HG02885 (cell line): ENCODE measurements around the gene ALDH1L1.

Source experiments
- ATAC-seq: cut with Tn5 transposase; IDR thresholded peaks from one replicate; pipeline ENCODE4 v1.9.1; 2021; ENCODE audit warnings: mild to moderate bottlenecking; ENCODE audit not compliant: unreplicated experiment, poor library complexity

ALDH1L1 gene

DNA sequence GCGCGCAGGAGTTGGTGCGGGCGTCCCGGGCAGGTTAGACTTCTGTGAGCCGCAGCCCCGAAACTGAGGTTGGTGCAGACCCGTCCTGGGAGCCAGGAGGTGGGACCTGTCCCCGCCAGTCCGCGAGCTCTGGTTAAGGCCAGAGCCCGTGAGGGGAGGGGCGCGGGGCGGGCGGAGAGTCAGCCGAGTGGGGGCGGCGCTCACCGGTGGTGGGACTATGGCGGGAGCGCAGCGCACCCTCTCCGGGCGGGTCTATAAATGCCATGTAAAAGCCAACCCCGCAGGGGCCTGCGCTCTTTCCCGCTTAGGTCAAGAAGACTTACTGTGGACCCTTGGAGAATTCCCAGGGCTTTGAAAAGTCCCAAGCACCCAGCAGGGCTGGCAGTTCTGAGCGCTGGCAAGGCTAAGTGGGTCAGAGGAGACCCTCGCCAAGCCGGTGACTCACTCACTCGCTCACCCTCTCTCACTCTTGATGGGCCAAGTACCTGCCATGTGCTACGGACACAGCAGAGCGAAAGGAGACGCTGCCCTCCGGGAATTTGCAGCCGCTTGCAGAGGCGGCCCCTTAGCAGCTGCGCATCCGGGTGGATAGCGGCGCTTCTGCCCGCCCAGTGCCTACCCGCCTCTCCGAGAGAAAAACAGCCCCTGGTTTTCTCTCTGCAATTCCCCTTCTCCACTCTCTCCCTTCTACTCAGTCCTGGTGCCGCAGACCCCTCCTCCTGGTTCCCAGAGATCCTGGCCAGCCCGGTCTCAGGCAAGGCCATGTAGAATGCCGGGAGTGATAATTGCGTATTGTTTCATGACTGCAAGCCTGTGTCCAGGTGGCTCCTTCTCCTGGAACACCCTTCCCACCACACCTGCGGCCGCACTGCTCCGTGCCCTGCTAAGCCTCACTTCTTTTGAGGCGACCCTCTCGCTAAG is at the start of gene ALDH1L1:
Gene ALDH1L1, minus strand, starts transcription at position 110 of the 921 bp plus-strand sequence. CDS start 19,607 bp downstream, outside the sequence.
- no peak for ATAC-seq

DNA sequence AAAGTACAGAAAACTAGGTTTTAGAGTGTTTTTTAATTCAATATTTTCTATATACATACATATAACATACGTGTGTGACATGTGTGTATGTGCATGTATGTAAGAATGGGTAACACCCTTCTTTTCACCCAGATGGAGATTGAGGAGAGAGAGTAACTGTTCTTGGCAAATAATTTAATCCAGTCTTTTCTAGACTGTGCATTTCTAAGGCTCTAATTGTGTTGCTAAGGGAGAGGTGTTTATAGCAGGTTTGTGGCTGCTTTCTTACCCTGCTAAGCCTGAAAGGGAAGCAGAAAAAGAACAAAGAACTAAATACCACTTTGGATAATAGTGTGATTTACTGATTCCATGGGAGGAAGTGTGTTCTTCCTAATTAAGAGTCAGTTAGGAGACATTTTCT is 46.0 kb upstream of the ALDH1L1 start:
- no peak for ATAC-seq

DNA sequence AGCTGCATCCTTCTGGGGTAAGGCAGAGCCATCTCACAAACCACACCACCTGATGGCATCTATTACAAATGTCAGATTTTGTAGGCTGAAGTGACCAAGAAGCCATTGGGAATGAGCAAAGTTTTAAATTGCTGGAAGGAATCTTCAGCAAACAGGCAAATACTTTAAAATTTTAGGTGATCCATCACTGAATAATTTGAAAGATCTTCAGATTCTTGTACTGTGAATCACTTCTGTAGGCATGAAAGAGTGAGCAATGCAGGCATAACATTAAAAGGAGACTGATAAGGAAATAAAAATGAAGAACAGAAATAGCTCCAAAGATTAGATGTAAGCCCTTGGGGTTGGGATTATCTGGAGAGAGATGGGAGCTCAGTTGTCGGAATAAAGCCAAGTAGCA is 36.0 kb upstream of the ALDH1L1 start:
- no peak for ATAC-seq

GRCh38 chr3:126213379-126214028 is 33.1 kb upstream of the ALDH1L1 start:
- no peak for ATAC-seq

- ATAC-seq, result no peak
These were observed 32.4 kb upstream of the ALDH1L1 start for GRCh38 chr3:126212620-126213378.

- no peak for ATAC-seq
These were observed 31.8 kb upstream of the ALDH1L1 start for GRCh38 chr3:126212250-126212619.

- ATAC-seq, result no peak
These were observed 31.2 kb upstream of the ALDH1L1 start for GRCh38 chr3:126211569-126211968.

GRCh38 chr3:126210606-126211005 is 30.2 kb upstream of the ALDH1L1 start:
- no peak for ATAC-seq

- no peak for ATAC-seq
These were observed 29.4 kb upstream of the ALDH1L1 start for GRCh38 chr3:126209741-126210140.

DNA sequence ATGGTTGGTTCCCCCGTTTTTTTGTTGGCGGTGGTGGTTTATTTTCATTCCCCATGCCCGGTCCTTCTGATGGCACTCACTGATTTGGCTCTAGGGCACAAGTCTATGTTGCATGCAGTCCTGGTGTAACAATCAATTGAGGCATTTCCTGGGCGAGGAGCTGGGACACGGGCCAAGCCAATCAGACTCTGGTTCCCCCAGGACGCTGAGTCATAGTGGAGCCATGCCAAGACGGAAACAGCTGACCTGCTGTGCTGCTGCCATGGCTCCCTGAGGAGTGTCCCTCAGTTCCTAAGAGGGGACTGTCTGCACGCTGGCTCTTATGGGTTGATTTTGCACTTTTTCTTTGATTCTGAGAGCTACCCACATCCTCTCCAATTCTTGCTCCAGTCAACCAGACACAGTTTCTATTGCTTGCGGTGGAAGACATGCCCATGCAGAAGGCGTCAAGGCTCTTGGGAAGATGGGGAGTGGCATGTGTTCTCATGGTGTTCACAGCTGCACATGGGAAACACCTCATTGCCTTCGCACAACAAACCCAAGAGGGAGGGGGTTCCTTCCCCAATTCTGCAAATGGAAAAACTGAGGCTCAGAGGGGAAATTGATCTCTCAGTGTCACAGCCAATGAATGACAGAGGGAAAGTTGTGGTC is 28.3 kb upstream of the ALDH1L1 start:
- ATAC-seq, result no peak

GRCh38 chr3:126208182-126208581 is 27.8 kb upstream of the ALDH1L1 start:
- ATAC-seq, result no peak

DNA sequence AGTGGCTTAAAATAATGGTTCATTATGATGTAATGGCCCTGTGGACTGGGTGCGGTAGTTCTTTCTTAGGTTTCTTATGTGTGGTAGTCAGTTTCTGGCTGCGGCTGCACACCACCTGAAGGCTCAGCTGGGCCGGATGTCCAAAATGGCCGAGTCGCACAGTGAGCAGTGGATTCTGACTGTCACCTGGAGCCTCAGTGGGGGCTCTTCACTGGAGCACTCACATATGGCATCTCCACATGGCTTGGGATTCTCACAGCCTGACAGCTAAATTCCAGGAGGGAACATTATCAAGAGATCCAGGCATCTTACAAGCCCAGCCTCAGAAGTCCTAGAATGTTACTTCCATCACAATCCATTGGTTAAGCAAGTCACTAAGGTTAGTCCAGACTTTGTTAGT is 26.8 kb upstream of the ALDH1L1 start:
- no peak for ATAC-seq

DNA sequence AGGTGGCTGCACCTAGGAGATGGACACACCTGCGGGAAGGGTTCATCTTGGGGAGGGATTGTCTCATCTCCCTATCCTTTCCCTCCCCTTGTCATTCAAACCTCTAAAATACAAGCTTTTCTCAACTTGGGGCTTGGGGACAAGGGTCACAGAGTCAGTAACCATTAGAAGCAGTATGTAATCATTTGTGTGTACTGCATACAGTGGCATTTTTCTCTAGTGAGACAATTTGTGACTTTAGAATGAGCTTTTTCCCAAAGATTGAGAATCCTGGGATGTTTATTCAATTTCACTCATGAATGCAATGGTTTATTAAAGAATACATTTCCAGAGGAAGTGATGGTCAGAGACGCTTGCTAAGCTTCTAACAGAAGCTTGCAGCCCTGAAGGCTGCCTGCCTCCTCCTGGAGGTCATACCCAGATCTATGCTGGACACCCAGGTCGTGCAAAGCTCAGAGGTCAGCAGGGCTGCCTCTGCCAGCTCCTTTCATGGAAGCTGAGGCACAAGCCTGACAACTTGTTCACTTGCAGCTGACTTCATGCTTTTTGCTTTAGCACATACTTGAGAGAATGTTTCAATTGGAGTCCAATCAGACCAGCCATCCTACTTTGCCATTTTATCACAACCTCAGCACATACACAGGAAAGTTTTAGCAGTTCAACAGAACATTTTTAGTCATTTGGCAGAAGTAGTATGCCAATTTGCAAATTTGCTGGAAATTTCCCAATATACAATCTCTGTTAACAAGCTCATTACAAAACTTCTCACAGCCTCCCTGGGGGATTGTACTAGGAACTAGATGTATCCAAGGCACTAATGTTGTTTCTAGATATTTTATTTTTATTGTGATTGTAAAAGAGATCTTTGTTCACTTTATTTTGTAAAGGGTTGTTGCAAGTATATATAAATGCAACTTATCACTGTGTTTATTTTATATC is 25.6 kb upstream of the ALDH1L1 start:
- ATAC-seq, result no peak

- ATAC-seq, result no peak
These were observed 22.3 kb upstream of the ALDH1L1 start for GRCh38 chr3:126202680-126203079.

DNA sequence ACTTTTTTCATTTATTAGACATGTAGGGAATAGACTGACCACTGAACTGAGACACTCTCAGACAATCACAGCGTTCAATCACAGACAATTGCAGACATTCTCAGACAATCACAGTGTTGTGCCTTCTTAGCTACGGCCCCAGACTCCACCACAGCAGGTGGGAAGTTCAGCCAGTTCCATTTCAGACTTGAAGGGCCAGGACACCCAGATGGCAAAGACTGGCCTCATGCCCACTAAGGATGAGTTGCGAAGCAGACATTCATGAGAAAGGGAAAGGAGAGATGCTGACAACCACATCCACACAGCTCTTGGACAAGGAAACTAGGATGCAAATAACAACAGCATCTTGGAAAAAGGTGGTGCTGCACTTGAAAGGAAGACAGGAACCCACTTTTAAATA is 21.9 kb upstream of the ALDH1L1 start:
- ATAC-seq, result no peak

GRCh38 chr3:126201168-126201567 is 20.8 kb upstream of the ALDH1L1 start:
- ATAC-seq, result no peak

- ATAC-seq, result no peak
These were observed 20.1 kb upstream of the ALDH1L1 start for GRCh38 chr3:126200534-126200933.

DNA sequence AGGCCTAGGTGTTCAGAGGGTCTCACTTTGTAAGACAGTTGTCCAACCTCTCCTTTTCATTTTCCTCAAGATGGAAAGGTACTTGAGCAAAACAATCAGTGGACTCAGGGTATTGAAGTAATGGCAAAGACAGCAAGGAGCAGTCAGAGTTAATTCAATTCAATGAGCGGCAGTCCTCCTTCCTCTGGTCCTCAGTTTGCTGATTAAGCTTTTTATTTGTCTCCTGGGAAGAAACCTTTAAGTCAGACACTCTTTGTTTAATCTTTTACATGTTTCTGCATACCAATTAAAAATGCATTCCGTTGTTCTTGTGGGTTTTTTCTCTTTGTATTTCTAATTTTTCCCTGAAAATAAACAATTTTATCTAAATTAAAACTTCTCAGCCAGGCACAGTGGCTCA is 18.9 kb upstream of the ALDH1L1 start:
- no peak for ATAC-seq

GRCh38 chr3:126197854-126198584 is 17.6 kb upstream of the ALDH1L1 start:
- peak; percentile 43 for ATAC-seq
